ENCODE measurements around the gene ARHGEF2.

- no peak for TF ChIP-seq EZH2phosphoT487 (IDR thresholded peaks at IDR 0.05; ENCODE audit: insufficient read depth, low read depth)
- no peak for TF ChIP-seq EZH2 (IDR thresholded peaks at IDR 0.05; ENCODE audit: insufficient read depth, poor library complexity, severe bottlenecking)
Observed at GRCh38 chr1:156024801-156025200, 46.5 kb upstream of the ARHGEF2 start.

Data from GM23248 (cell line).